GM10266 (cell line): ENCODE data around the gene CLDND2.

Source experiments
- DNase-seq: peaks from one replicate; pipeline ENCODE4 v3.0.0; 2012; ENCODE audit errors: extremely low spot score
- CTCF ChIP-seq: IDR thresholded peaks from 2 replicates; pipeline ENCODE4 v1.5.1; 2012; ENCODE audit warnings: mild to moderate bottlenecking, low read depth; ENCODE audit not compliant: control insufficient read depth, insufficient read depth; ENCODE audit errors: missing control alignments

The CLDND2 gene

GRCh38 chr19:51359294-51359693 is 9.5 kb downstream of the CLDND2 start:
- no peak for TF ChIP-seq CTCF
- no peak for DNase-seq

DNA sequence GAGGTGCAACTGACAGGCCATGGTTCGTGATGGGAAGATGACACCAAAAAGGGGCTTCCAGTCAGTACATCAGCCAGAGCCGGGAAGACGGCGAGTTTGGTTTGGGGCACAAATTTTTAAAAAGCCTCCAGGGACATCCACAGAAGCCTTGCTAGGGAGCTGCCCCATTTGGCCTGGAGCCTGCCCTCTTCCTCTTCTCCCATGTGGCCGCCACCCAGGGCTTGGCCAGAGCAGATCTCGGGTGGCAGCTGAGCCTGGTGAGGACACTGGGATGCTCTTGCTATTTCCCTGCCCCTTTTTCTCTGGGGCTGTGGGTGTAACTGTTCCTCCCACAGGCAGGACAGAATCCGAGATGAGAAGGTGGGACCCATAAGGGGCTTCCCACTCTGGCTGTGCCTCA is 10.9 kb downstream of the CLDND2 start:
- no peak for TF ChIP-seq CTCF
- no peak for DNase-seq

- no peak for TF ChIP-seq CTCF
- no peak for DNase-seq
These were observed 12.5 kb downstream of the CLDND2 start for GRCh38 chr19:51356159-51356801.

DNA sequence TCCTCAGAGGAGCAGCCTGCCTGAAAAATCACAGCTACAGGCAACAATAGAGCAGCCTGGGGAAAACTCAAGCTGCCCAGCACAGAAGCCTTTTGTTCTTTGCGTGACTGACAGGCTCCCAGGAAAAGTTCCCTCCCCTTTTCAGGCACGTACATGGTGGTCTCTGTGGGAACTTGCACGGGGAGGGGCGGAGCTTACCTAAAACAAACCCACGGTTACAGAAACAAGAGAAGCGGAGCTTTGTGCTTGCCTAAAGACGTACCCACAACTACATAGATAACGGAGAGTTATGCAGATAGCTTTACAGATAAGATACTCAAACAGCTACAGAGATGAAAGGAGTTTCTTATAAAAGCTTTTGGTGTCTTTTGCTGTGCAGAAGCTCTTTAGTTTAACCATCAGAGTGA is 14.1 kb downstream of the CLDND2 start:
- DNase-seq, result no peak
- TF ChIP-seq CTCF, result no peak

DNA sequence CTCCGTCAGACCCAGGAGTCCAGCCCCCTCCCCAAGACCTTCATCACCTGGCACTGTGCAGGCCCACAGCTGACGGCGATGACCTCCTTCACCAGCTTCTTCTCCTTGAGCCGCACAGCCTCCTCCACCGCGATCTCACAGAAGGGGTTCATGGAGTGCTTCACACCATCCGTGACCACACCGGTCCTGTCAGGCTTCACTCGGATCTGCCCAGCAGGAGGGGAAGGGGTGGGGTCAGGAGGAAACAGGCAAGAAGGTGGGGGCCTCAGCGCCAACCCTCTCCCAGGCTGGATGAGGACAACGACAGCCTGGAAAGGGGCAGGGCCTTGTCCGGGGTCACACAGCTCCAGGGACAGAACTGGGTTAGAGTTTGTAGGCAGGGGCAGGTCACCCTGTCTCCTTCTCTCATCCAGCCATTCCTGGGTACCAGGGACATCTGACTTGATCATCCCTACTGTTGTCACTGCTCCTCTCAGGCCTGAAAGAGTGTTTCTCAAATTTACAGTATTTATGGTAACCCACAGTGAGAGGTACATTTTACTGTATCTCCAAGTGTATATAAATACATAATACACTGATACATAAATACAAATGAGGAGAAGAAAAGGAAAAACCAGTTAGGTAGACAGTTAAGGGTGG is 14.6 kb downstream of the CLDND2 start:
- no peak for TF ChIP-seq CTCF

DNA sequence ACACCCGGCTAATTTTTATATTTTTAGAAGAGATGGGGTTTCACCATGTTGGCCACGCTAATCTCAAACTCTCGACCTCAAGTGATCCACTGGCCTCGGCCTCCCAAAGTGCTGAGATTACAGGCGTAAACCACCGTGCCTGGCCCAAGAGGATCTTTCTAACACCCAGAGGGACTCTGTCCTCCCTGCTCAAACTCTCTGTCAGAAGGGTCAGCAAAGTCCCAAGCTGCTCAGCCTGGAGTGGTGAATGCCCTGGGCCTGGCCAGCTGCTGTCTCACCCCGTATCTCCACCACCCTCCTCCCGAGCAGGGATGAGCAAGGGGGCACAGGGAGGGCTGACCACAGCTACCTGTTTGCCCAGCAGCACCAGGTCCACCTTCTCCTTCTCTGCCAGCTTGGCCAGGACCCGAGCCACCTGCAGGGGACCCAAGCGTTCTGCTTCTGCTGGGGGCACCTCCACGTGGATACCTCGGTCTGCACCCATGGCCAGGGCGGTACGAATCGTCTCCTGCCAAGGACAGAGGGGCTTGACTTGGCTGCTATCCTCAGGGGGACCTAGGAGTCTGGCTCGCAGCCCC is 15.9 kb downstream of the CLDND2 start:
- no peak for TF ChIP-seq CTCF

More for the DNA sequence above, 14.6 kb downstream of the CLDND2 start:
- DNase-seq, result no peak

More for the DNA sequence above, 15.9 kb downstream of the CLDND2 start:
- no peak for DNase-seq
